ENCODE measurements around the gene GLS2.

GRCh38 chr12:56425940-56426438 lies 62.0 kb downstream of the GLS2 start:
- TF ChIP-seq POLR2AphosphoS5 (IDR thresholded peaks at IDR 0.05; ENCODE audit: low read depth, low read length) (no peak), POLR2A (IDR thresholded peaks at IDR 0.05; ENCODE audit: low read depth, low read length) (no peak), SPI1 (IDR thresholded peaks at IDR 0.05; ENCODE audit: low read depth, low read length) (no peak)

Measured in GM12891 (cell line).